Rectal smooth muscle tissue (tissue), 1 donor: Measurements from ENCODE around the gene PARD6G.
"Not testable (repeated sequence)": the region's sequence is repeated elsewhere in the genome, so short reads cannot be mapped to it uniquely, and the experiment has no call there.

Experiments used
- H3K27ac ChIP-seq: one replicate; pipeline ENCODE4 v1.7.0; 2013; ENCODE audit warnings: low read depth, low read length, inconsistent platforms
- H3K27me3 ChIP-seq: one replicate; pipeline ENCODE4 v1.7.0; 2013; ENCODE audit warnings: low read length; ENCODE audit not compliant: control insufficient read depth, insufficient read depth
- H3K36me3 ChIP-seq: one replicate; pipeline ENCODE4 v1.7.0; 2013; ENCODE audit warnings: low read length; ENCODE audit not compliant: control insufficient read depth, insufficient read depth
- H3K4me1 ChIP-seq: one replicate; pipeline ENCODE4 v1.7.0; 2013; ENCODE audit warnings: low read length; ENCODE audit not compliant: control insufficient read depth, insufficient read depth
- H3K4me3 ChIP-seq: one replicate; pipeline ENCODE4 v1.7.0; 2013; ENCODE audit warnings: low read length
- H3K9ac ChIP-seq: one replicate; pipeline ENCODE4 v1.7.0; 2013; ENCODE audit warnings: low read length

PARD6G gene

DNA sequence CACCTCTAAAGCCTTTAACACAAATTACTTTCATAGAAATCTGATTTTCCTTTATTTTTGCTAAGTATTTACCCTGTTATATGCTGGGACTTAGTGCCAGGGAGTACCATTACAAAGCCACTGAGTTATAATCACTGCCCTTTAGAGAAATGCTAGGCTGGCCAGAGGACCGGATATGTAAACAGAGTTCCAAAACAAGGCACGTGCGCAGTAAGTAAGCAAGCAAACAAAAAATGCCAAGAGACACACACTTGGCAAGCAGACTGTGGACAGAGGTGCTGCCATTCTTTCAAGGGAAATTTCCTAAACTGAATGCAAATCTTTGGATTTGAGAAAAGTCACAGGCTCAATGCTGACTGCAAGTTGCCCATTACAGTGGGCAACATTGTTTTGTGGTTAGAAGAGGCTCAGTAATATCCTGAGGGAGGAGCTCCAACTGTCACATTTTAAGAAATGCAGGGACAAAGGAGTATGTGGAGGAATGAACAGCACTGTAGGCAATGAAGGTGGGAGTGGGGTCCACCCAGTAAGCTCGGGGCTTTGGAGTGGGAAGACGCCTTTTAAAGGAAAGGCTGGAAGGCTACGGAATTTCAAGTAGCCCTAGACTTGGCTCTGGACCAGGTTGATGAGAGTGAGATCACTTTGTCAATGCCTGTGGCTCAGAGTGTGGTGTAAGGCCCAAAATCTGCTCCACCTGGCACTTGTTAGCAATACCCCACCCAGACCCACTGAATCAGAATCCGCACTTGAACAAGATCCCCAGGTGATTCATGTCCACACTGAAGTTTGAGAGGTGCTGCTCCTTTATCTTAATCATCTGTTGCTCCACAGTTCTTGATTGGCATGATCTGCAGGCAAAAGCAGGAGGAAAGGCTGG lies 2.1 kb upstream of the PARD6G start:
- Histone ChIP-seq H3K36me3 (no peaks in the 10 kb centered on the region), H3K4me1 (no peaks in the 10 kb centered on the region), H3K27me3 (no peaks in the 10 kb centered on the region), H3K4me3 (no peak overlapping the region), H3K27ac (no peak overlapping the region), H3K9ac (no peak overlapping the region)

GRCh38 chr18:80246445-80247392 lies 595 bp downstream of the PARD6G start:
- H3K27me3 ChIP-seq: no peaks in the 10 kb centered on the region
- peak overlapping the region; percentile 69 for H3K4me3 ChIP-seq
- no peaks in the 10 kb centered on the region for H3K36me3 ChIP-seq
- no peak overlapping the region for H3K9ac ChIP-seq
- H3K4me1 ChIP-seq: no peaks in the 10 kb centered on the region
- H3K27ac ChIP-seq: no peak overlapping the region

DNA sequence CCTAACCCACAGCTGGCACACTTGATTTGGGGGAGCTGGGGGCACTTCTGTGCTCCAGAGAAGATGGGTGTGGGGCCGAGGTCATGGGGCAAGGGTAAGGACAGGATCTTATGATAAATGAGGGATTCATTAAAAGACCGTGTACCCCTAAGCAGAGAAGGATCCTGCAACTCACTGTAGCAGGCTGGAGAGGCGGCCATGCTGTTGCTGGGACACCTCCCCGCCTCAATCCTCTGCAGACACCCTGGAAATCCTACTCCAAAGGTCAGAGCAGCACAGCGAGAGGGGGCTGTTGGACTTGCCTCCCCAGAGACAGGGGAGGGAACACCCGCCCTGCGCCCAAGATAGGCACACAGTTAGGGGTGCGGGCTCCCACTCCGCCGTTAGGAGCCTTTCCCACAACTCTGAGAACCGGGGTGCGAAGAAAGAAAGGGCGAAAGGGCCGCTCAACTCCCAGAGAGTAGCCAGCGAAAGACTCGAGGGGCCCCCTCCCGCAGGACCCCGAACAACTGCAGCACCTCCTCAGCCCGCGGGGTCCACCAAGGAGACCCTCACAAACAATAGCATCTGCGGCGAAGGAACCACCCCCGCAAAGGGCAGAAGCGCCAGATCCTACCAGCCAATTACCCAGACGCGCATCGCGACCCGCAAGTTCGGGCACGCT lies 1.4 kb downstream of the PARD6G start:
- no peaks in the 10 kb centered on the region for H3K4me1 ChIP-seq
- no peaks in the 10 kb centered on the region for H3K27me3 ChIP-seq
- H3K36me3 ChIP-seq: no peaks in the 10 kb centered on the region
- no peak overlapping the region for H3K27ac ChIP-seq
- H3K4me3 ChIP-seq: peak overlapping the region; percentile 49
- no peak overlapping the region for H3K9ac ChIP-seq

DNA sequence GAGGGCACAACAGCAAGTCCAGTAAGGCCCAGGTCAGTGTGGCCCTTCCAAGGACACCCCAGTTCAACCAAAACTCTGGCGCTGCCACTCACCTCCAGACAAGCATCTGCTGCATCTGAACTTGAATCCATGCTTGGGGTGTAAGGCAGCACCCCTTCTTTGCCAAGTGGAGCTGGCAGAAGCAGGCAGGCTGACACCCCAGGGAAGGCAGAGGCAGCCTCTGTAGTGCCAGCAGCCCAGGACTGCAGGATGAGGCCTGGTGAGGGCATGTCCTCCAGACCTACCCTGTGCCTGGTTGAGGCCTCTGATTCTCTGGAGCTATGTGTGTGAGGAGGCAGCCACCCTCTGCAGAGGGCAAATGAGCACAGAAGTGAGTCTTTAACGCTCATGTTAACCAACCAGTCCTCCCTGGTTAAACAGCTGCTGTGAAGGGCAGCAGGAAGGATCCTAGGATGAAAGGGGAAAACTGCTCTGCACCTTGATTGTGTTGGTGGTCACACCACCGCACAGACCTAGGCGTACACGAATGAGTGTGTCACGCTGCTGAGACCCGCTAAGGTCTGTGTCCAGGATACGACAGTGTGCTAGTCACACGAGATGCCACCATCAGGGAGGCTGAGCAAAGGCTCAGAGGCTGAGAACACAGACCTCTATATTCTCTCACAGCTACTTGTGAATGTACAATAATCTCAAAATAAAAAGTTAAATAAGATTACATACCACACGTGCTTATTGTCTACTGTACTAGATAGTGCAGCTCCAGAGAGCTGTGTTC lies 2.2 kb downstream of the PARD6G start:
- Histone ChIP-seq H3K36me3 (no peaks in the 10 kb centered on the region), H3K4me1 (no peaks in the 10 kb centered on the region), H3K9ac (no peak overlapping the region), H3K27ac (no peak overlapping the region), H3K4me3 (no peak overlapping the region), H3K27me3 (no peaks in the 10 kb centered on the region)

DNA sequence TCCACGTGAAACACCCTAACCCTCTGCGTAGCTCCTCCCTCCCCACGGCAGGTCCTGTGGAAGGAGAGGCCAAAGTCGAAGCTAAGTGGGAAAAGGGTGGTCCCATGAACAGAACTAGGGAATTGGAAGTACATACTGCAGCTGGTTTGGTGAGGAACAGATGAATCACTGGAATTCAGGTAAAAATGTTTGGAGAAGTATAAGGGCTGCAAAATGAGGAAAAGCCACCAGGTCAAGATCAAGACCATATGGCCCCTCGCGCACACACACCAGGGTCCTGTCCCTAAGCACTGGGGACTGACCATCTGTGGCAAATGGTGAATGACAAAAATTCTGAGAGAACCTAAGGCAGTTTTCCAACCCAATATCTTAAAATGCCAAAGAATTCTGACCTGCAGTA lies 3.1 kb downstream of the PARD6G start:
- no peaks in the 10 kb centered on the region for H3K27me3 ChIP-seq
- H3K4me3 ChIP-seq: no peak overlapping the region
- H3K36me3 ChIP-seq: no peaks in the 10 kb centered on the region
- no peaks in the 10 kb centered on the region for H3K4me1 ChIP-seq
- H3K27ac ChIP-seq: no peak overlapping the region
- no peak overlapping the region for H3K9ac ChIP-seq

DNA sequence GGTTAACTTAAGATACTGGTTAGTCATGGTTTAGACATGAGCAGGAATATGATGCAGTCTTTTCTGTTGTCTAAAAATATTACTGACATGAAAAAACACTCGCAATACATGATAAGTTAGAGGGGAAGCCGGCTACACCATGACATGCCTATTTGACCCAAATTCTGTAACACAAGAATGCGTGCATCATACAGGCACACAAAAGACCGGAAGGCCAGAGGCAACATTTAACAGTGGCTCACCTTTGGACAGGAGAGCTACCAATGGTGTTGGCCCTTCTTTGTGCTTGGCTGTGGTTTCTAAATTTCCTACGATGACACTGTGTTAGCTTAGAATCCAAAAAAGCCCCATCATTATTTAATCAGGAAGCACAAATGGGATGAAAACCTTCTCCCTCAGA lies 4.1 kb downstream of the PARD6G start:
- H3K4me1 ChIP-seq: no peaks in the 10 kb centered on the region
- no peak overlapping the region for H3K9ac ChIP-seq
- no peaks in the 10 kb centered on the region for H3K36me3 ChIP-seq
- no peak overlapping the region for H3K27ac ChIP-seq
- H3K27me3 ChIP-seq: no peaks in the 10 kb centered on the region
- H3K4me3 ChIP-seq: no peak overlapping the region

DNA sequence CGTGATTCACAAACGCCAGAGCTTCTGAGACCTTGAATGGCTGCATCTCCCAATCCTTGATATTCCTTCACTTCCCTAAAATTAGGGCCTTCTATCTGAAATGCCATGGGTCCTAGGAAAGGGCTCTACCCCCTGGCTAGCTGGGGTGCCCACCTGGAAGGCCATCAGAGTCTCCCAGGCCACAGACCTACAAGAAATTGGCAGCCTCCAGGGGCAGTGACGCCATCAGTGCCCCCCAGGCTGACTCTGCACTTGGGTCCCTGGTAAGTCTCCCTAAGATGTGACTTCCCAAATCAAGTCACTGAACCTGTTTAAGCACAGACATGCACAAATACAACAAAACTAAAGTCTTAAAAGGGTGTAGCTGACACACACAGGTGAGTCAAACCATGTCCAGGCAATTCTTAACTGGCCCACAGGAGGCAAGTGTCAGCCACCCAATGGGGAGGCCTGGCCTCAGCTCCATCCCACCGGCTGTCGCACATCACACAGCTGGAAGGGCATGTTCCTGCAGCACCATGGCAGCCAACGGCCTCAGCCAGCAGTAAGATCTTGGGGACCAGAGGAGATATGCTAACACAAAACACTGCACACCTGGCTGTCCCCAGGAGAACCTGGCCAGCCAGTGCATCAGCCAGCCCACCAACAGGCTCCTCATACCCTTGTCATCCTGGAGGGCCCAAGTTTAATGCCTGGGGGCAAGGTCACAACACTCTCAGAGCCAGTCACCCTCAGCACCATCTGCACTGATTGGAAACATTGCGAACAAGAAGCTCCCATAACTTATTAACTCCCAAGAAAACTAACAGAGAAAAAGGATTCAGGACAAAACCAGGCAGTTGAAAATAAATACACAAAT lies 5.2 kb downstream of the PARD6G start:
- no peak overlapping the region for H3K9ac ChIP-seq
- no peak overlapping the region for H3K4me3 ChIP-seq
- H3K27ac ChIP-seq: no peak overlapping the region
- H3K27me3 ChIP-seq: no peaks in the 10 kb centered on the region
- no peaks in the 10 kb centered on the region for H3K4me1 ChIP-seq
- H3K36me3 ChIP-seq: no peaks in the 10 kb centered on the region

GRCh38 chr18:80239830-80240229 lies 7.5 kb downstream of the PARD6G start:
- Histone ChIP-seq H3K4me3 (no peak overlapping the region), H3K4me1 (no peaks in the 10 kb centered on the region), H3K9ac (no peak overlapping the region), H3K27me3 (no peaks in the 10 kb centered on the region), H3K27ac (no peak overlapping the region), H3K36me3 (no peaks in the 10 kb centered on the region)

GRCh38 chr18:80238651-80239260 lies 8.6 kb downstream of the PARD6G start:
- H3K4me1 ChIP-seq: no peaks in the 10 kb centered on the region
- no peaks in the 10 kb centered on the region for H3K27me3 ChIP-seq
- H3K4me3 ChIP-seq: no peak overlapping the region
- no peak overlapping the region for H3K9ac ChIP-seq
- H3K36me3 ChIP-seq: no peaks in the 10 kb centered on the region
- H3K27ac ChIP-seq: no peak overlapping the region

DNA sequence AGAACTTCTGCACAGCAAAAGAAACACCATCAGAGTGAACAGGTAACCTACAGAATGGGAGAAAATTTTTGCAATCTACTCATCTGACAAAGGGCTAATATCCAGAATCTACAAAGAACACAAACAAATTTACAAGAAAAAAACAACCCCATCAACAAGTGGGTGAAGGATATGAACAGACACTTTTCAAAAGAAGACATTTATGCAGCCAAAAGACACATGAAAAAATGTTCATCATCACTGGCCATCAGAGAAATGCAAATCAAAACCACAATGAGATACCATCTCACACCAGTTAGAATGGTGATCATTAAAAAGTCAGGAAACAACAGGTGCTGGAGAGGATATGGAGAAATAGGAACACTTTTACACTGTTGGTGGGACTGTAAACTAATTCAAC lies 9.8 kb downstream of the PARD6G start:
- not testable (repeated sequence) for H3K27ac ChIP-seq, H3K4me1 ChIP-seq, H3K4me3 ChIP-seq, H3K27me3 ChIP-seq, H3K9ac ChIP-seq, H3K36me3 ChIP-seq

DNA sequence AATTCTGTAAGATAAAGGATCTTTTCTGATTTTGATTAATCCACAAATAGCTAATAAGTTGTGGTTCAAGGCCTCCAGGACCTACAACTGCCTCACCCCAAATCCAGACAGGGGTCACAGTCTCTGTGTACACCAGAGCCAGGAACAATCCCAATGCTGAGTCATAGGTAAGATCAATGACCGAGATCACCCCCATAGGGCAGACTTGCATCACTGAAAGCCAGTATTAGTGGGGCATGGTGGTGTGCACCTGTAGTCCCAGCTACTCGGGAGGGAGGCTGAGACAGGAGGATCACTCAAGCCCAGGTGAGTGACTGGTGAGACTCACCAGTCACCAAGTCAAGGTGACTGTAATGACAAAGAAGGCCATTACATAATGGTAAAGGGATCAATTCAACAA lies 12.9 kb downstream of the PARD6G start:
- no peaks in the 10 kb centered on the region for H3K36me3 ChIP-seq
- no peak overlapping the region for H3K9ac ChIP-seq
- H3K27me3 ChIP-seq: no peaks in the 10 kb centered on the region
- no peak overlapping the region for H3K27ac ChIP-seq
- no peak overlapping the region for H3K4me3 ChIP-seq
- H3K4me1 ChIP-seq: no peaks in the 10 kb centered on the region
